GM19099 (cell line): ENCODE data around the gene FKBP11.

ENCODE experiments used
- POLR2A ChIP-seq: IDR thresholded peaks from 3 replicates; pipeline ENCODE4 v1.6.1; 2011; ENCODE audit warnings: low read depth; ENCODE audit not compliant: insufficient read length; ENCODE audit errors: extremely low read depth

The FKBP11 gene

GRCh38 chr12:48925304-48926011 is at the start of gene FKBP11:
Gene FKBP11 (minus strand): TSS chr12:48925492. CDS start chr12:48925428, 64 bp downstream.
- TF ChIP-seq POLR2A, result peak; percentile 73

GRCh38 chr12:48973941-48974673 is 48.8 kb upstream of the FKBP11 start:
- TF ChIP-seq POLR2A, result no peak

GRCh38 chr12:48973531-48973930 is 48.2 kb upstream of the FKBP11 start:
- TF ChIP-seq POLR2A, result no peak

- TF ChIP-seq POLR2A, result no peak
These were observed 47.7 kb upstream of the FKBP11 start for GRCh38 chr12:48972952-48973483.

- no peak for TF ChIP-seq POLR2A
These were observed 47.1 kb upstream of the FKBP11 start for GRCh38 chr12:48972213-48972951.

- TF ChIP-seq POLR2A, result no peak
These were observed 45.5 kb upstream of the FKBP11 start for GRCh38 chr12:48970702-48971334.

- no peak for TF ChIP-seq POLR2A
These were observed 44.8 kb upstream of the FKBP11 start for GRCh38 chr12:48969833-48970701.

- no peak for TF ChIP-seq POLR2A
These were observed 44.0 kb upstream of the FKBP11 start for GRCh38 chr12:48969160-48969771.

GRCh38 chr12:48968467-48968866 is 43.2 kb upstream of the FKBP11 start:
- TF ChIP-seq POLR2A, result no peak

- TF ChIP-seq POLR2A, result no peak
These were observed 42.7 kb upstream of the FKBP11 start for GRCh38 chr12:48967991-48968390.

GRCh38 chr12:48966177-48966895 is 41.0 kb upstream of the FKBP11 start:
- no peak for TF ChIP-seq POLR2A

- no peak for TF ChIP-seq POLR2A
These were observed 40.1 kb upstream of the FKBP11 start for GRCh38 chr12:48965298-48965838.

GRCh38 chr12:48961801-48962200 is 36.5 kb upstream of the FKBP11 start:
- no peak for TF ChIP-seq POLR2A
